Posterior vena cava (tissue), 2 donors: ENCODE data around the gene NXPH3. TPM values are rescaled to one million over a fixed set of nuclear protein-coding genes. Genes with fewer than 3 reads are reported as not detected.

ENCODE experiments used
- DNase-seq: peaks from one replicate; pipeline ENCODE4 v3.0.0-alpha.2; 2020; ENCODE audit warnings: low spot score
- intact Hi-C, 2 donors: fragments of 100-400 bp; cut with DNase I; formaldehyde crosslinking; loops; one replicate each; pipeline versions ENCODE4 v1.14.1 to v1.14.2; 2022 to 2023
- total RNA-seq, 2 donors: library from RNA; stranded (reverse); fragmentation: NEBNext Ultra II Directional; extraction: Animal tissue kit (Norgen Biotek cat#: 25700); gene quantifications; one replicate each; pipeline ENCODE4 v1.2.1, GENCODE V29; 2021
- donor health status: DM: yes; HTN: yes; CAD: no.
- donor health status: DM: yes; HTN: yes; CAD: no.

NXPH3 gene
- total RNA-seq, 2 donors from 2014 or later = 34.8 to 57.1 TPM

DNA sequence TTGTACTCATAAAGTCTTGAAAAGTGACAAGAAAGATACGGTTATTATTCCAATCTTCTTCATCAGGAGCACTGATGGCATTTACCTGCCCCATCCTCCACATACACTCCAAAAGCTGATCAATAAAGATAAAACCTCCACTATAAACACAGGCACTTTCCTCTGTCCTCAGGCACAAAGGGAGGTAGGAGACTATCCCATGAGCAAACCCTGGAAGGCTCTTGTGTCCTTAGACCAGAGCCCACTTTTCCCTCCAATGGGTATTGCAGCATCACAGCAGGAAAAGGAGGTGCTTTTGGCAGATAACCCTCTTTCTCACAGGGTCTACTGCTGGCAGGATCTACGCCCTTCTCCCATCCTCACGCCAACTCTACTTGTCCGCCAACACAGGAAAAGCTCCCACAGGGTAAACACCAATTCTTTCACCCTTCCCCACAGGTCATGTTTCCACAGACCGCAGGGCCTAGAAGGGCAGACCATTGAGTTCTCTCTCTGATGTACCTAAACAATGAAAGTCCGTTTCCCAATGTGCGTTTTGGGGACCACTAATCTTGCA lies 28.7 kb downstream of the NXPH3 start:
- intact Hi-C loops = no loop called here
- no peak for DNase-seq

DNA sequence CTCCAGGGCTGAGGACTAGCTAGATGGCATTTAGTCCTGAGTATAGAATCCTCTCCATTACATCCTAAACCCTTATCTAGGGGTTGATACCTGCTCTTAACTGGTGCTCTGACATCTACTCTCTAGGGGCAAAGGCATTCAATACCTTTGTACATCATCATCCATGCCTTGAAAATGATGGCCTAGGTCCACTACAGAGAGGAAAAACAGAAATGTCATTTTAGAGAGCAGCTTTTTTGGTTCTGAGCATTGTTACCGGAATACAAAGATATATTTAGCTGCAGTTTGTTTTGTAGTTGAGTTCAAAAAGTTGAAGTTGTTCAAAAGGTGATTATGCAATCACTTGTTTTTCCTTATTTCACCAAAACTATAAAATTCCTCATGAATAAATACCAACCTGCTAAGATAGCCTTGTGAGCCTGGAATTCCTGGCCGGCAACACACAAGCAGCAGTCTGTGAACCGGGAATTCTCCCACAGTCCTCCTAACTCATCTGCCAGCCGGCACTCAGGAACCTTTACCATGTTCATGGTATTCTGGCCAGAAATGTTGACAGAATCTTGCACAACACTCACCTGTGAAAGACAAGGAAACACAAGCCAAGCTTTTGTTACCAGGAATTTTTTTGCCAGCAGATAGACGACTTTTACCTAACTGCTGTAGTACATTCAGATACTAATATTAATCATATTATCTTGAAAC lies 35.4 kb downstream of the NXPH3 start:
- intact Hi-C loops = loop anchor here in 1 of 2 donors (5.0 to 10.0 kb wide), 2 partner anchors 34 to 64 kb away; partner anchors contain the start of genes NXPH3 and SPOP
- DNase-seq = no peak

DNA sequence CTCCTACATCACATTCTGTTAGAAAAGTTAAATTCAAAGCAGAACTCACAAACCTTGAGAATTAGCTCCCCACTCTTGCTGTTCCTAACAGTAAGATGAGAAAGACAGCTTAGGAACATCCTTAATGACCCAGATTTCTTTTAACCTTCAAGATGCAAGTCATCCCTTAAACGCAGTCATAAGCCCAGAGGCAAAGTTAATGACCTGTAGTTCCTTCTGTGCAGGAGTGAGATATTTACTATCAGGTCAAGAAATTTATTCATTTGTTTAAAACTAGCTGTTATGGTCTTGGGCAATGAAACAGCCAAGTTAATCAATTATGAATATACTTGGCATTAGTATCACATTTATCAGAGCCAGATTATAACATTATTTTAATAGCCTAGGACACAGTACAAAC lies 37.1 kb downstream of the NXPH3 start:
- DNase-seq = no peak
- intact Hi-C loops = loop anchor here in 1 of 2 donors (5.0 to 10.0 kb wide), 2 partner anchors 35 to 62 kb away; partner anchors contain the start of genes NXPH3 and SPOP

DNA sequence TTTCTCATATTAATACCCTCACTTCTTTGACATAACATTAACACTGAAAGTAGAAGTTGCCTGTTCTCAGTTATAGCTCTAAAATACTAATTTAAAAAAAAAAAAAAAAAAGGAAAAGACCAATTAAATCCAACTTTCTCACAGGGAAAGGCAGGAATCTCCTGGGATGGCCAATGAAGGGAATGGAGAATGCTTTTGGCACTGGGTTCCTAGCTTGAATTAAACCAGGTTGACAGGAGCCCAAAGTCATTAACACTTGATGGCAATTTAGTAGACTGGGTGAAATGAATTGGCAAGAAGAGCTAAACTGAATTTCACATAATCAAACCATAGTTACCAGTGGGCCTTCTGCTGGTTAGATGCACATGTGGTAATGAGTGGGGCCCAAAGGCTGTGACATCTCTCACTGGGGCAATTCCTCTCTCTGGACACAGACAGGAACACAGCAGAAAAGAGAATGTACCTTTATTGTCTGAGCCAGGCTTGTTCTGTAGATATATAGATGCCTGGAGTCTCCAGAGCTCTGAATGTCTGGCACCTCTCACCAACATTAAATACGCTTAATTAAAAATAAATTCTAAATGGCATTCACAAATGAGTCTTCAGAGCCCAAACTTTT lies 37.6 kb downstream of the NXPH3 start:
- intact Hi-C loops = loop anchor here in 1 of 2 donors (5.0 to 10.0 kb wide), 2 partner anchors 36 to 62 kb away; partner anchors contain the start of genes NXPH3 and SPOP
- DNase-seq = no peak

DNA sequence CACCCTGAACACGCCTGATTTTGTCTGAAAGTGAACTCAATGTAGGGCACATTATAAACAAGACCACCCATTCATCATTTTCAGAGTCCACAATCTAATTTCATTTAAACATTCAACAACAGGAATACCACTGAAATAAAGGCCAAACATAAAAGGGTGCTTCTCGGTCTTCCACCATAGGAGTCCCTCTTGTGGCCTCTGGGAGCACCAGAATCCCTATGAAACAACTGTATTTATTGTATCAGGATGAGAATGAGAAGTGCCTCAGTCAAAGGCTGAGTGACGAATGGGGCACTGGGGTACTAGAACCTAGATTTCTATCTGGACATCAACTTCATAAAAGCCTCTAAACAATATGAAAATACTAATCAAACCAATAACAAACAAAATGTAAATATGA lies 40.4 kb downstream of the NXPH3 start:
- DNase-seq = no peak
- intact Hi-C loops = loop anchor here in 1 of 2 donors (10.0 kb wide), 1 partner anchor 59 kb away; the partner anchor contains the start of gene SPOP

DNA sequence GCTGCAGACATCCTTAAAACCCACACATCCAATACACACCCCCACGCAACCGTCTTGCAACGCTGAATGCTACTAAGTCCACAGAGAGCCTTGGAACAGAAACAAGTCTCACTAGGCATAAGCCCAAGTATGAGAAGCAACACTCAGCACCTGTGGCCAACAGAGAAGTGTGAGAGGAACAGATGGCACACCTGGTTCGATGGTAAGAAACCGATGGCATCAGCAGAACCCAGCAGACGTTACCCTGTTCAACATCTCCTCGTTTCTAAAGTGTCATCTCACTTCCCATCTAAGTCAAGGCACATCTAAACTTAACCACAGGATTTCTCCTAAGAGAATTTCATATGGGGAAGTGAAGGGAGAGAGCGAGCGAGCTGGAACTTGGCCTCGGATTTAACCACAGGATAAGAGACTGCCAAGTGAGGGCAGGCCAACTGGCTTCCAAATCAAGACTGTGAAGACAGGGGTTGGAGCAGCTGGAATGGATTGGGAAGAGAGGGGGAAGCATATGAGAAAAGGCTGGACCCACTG lies 41.0 kb downstream of the NXPH3 start:
- intact Hi-C loops = loop anchor here in 1 of 2 donors (10.0 kb wide), 1 partner anchor 58 kb away; the partner anchor contains the start of gene SPOP
- peak; percentile 94 for DNase-seq

DNA sequence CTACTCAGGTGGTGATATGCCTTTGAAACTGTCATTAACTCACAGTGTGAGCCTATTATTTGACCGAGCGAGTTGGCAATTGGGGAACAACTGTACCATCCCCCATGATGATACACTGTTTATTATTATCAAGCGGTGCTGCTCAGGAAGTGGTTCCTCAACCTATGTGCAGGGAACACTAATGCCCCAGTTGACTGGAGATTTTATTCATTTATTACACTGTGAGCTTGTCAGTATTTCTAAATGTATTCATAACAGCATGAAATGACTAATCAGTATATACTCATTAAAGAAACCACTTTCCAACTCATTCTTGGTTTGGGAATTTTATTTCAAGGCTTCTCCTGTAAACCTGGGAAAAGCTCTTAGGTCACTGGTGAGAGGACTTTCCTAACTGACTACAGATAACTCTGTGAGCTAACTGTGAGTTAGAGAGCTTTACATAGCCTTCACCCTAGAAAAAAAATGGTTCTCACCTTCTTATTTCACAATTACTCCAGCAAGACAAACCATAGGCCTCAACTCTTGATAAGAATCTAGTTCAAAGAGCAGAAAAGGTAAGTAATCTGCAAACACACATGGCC lies 42.4 kb downstream of the NXPH3 start:
- intact Hi-C loops = loop anchor here in 1 of 2 donors (10.0 kb wide), 1 partner anchor 57 kb away; the partner anchor contains the start of gene SPOP
- no peak for DNase-seq

DNA sequence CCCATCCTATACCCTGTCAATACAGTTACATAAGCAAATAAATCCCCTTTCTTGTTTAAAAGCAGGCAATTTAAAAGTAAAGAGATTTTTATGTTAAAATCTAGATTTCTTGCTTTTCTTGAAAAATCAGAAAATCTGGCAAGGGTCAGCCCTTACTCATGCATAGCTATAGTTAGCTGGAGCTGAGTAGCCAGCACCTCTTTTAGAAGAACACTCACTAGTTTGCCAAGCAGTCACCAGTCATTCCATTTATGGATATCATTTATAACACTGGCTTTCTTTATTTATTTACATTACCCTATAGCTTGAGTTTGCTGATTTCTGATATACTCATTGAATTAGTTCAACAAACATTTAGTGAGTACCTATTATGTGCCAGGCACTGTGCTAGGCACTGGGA lies 45.7 kb downstream of the NXPH3 start:
- intact Hi-C loops = no loop called here
- DNase-seq = no peak

DNA sequence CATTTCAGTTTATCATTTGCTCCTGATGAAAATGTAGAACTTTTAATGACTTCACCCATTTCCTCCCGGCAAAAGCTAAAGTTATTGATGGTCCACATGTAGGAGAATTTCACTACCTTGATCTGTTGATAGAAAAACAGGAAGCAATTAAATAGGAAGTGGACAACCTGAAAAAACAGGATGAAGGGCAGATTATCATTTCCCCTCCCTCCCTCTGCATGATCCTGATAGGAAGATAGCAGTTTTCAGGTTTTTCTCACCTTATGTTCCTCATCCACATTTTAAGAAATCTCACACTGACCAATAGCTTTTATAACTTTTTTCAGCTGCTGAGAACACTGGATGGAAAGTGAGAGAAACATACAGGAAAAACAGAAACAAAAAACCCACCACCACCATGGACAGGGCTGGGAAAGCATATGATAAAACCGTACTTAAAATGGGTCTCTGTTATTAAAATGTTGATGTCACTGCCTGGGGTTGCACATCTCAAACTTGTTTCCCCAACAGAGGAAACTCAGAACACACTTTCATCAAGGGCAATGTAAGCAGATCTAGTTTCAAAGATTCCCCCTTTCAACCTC lies 46.4 kb downstream of the NXPH3 start:
- DNase-seq = no peak
- intact Hi-C loops = no loop called here

DNA sequence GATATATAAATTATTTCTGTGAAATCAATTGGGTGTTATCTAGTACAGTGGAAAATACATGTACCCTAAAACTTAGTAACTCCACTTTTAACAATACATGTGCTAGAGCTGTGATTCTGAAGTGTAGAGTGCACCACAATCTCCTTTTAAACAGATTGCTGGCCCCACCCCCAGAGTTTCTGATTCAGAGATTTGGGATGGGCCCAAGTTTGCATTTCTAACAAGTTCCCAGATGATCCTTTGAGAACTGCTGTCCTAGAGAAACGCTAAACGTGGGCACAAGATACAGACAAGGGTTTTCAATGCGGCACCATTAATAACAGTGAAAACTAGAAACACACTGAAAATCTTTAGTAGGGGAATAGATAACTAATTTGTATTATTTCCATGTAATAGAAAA lies 49.2 kb downstream of the NXPH3 start:
- no peak for DNase-seq
- intact Hi-C loops = no loop called here

DNA sequence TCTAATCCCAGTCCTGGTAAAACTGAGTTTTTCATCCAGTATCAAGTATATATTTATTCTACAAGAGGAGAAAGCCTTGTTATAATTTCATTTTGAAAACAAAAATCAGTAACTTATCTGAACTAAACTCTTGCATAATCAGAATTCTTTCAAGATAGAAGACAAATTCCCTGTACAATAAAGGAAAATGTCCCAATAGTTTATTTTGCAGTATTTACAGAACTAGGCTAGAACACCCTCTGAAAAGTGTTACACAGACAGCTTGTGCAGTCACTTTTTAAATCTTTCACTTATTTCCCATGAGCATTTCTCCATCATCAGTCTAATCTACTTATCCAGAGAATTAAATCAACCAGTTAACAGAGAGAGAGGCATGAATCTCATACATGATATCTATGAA lies 53.8 kb downstream of the NXPH3 start:
- intact Hi-C loops = no loop called here
- DNase-seq = no peak

DNA sequence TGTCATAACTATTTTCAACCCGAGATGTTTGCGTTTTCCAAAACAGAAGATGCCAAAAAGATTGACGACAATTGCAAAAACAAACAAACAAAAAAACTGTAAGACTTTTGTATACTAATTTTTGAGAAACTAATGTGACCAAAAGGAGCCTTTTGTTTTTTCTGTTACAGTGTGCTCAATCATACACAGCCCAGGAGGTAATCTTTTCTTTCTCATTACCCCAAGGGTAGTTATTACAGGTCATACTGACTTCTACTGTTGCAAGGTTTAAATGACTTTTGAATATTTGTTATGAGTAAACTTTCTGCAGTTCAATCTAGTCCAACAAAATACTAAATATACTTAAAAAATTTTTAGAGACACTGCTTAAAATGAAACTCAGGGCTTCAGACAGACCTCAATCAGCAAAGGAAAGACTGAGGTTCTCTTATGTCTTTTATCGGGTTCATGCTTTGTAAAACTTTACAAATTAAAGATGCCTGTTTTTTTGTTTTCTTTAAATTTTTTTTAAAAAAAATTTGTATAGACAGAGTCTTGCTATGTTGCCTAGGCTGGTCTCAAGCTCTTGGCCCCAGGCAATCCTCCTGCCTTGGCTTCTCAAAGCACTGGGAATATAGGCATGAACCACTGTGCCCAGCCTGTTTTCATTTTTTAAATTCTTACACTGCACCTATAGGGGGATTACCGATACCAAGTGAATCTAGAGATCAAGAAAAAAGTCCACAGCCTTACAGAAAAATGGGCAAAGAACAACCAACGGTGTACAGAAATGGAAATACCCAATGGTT lies 54.6 kb downstream of the NXPH3 start:
- DNase-seq = no peak
- intact Hi-C loops = loop anchor here (5.0 to 10.0 kb wide), 3 partner anchors 52 to 57 kb away; partner anchors contain the start of gene NXPH3 (in 1 of the 2)

DNA sequence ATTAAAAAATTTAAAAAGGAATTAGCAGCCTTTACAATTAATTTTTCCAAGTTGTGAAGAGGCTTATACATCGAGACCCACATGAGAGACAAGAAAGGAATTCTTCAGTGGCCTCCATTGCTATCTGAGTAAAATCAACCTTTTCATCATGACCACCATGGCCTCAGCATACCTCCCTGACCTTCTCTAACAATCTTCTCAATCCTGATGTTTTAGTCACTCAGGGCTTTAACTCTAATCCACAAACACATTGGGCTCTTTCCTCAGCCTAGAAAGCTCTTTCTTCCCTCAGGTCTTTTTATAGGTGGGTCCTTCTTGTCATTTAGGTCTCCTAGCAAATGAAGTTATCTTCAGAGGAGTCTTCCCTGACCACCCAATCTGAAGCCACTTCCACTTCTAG lies 55.8 kb downstream of the NXPH3 start:
- intact Hi-C loops = loop anchor here (5.0 to 10.0 kb wide), 3 partner anchors 51 to 57 kb away; partner anchors contain the start of gene NXPH3 (in 1 of the 2)
- DNase-seq = no peak

Other genes starting within 250 kb of the NXPH3 start
- 10 to 100 TPM; 39.0 to 40.9 TPM for gene ZNF652, start 213.6 kb upstream of the NXPH3 start, total RNA-seq
- 100 to 1,000 TPM; 102 to 111 TPM for gene PHB1, start 161.0 kb upstream of the NXPH3 start, total RNA-seq
- 10 to 100 TPM; 35.7 to 69.9 TPM for gene NGFR, start 80.6 kb upstream of the NXPH3 start, total RNA-seq
- 100 to 1,000 TPM; 117 to 130 TPM for gene SPOP, start 102.2 kb downstream of the NXPH3 start, total RNA-seq
- 10 to 100 TPM; 28.1 to 33.3 TPM for gene SLC35B1, start 132.1 kb downstream of the NXPH3 start, total RNA-seq
- 10 to 100 TPM in 1 of 2 donors, 1 to 10 TPM in 1; 6.5 to 11.1 TPM for gene FAM117A, start 188.3 kb downstream of the NXPH3 start, total RNA-seq
- gene KAT7, start 212.8 kb downstream of the NXPH3 start, total RNA-seq = 10 to 100 TPM; 50.2 to 58.1 TPM